ENCODE results near the gene ARL8B.
"Not testable (repeated sequence)": the region's sequence is repeated elsewhere in the genome, so short reads cannot be mapped to it uniquely, and the experiment has no call there.

Gene ARL8B

GRCh38 chr3:5090197-5090596, 31.9 kb upstream of the ARL8B start:
- peaks cover 4% of the 10 kb centered on the region; the same call in 1 of the 2 replicates for H3K27me3 ChIP-seq (ENCODE audit: insufficient read depth, low read length)

GRCh38 chr3:5092018-5092417, 30.1 kb upstream of the ARL8B start:
- Histone ChIP-seq H3K27me3 (ENCODE audit: insufficient read depth, low read length) (peaks cover 4% of the 10 kb centered on the region; the same call in 1 of the 2 replicates), H3K36me3 (ENCODE audit: insufficient read depth, low read length) (no peaks in the 10 kb centered on the region), H3K4me3 (ENCODE audit: low read depth, low read length) (no peak overlapping the region), H3K27ac (ENCODE audit: low read depth, low read length) (no peak overlapping the region), H3K4me1 (ENCODE audit: control insufficient read depth, insufficient read depth, low read length, unreplicated experiment) (no peaks in the 10 kb centered on the region), H3K79me2 (ENCODE audit: control insufficient read depth, insufficient read depth, low read length, unreplicated experiment) (no peaks in the 10 kb centered on the region), H2AFZ (ENCODE audit: low read length, unreplicated experiment) (no peak overlapping the region)

More at GRCh38 chr3:5090197-5090596, 31.9 kb upstream of the ARL8B start:
- Histone ChIP-seq H3K79me2 (ENCODE audit: control insufficient read depth, insufficient read depth, low read length, unreplicated experiment) (no peaks in the 10 kb centered on the region), H3K36me3 (ENCODE audit: insufficient read depth, low read length) (no peaks in the 10 kb centered on the region), H3K4me1 (ENCODE audit: control insufficient read depth, insufficient read depth, low read length, unreplicated experiment) (no peaks in the 10 kb centered on the region), H2AFZ (ENCODE audit: low read length, unreplicated experiment) (no peak overlapping the region), H3K4me3 (ENCODE audit: low read depth, low read length) (no peak overlapping the region), H3K27ac (ENCODE audit: low read depth, low read length) (no peak overlapping the region)

GRCh38 chr3:5093731-5094130, 28.4 kb upstream of the ARL8B start:
- no peak overlapping the region for H3K27ac ChIP-seq (ENCODE audit: low read depth, low read length)
- H3K27me3 ChIP-seq (ENCODE audit: insufficient read depth, low read length): peaks cover 4% of the 10 kb centered on the region; the same call in 1 of the 2 replicates
- no peaks in the 10 kb centered on the region for H3K79me2 ChIP-seq (ENCODE audit: control insufficient read depth, insufficient read depth, low read length, unreplicated experiment)
- no peaks in the 10 kb centered on the region for H3K4me1 ChIP-seq (ENCODE audit: control insufficient read depth, insufficient read depth, low read length, unreplicated experiment)
- no peaks in the 10 kb centered on the region for H3K36me3 ChIP-seq (ENCODE audit: insufficient read depth, low read length)
- H2AFZ ChIP-seq (ENCODE audit: low read length, unreplicated experiment): no peak overlapping the region
- no peak overlapping the region for H3K4me3 ChIP-seq (ENCODE audit: low read depth, low read length)

- H2AFZ ChIP-seq (ENCODE audit: low read length, unreplicated experiment): peak overlapping the region; percentile 16
Measured at GRCh38 chr3:5095886-5096285, 26.2 kb upstream of the ARL8B start.

GRCh38 chr3:5096336-5097008, 25.6 kb upstream of the ARL8B start:
- Histone ChIP-seq H3K4me3 (ENCODE audit: low read depth, low read length) (no peak overlapping the region), H3K27ac (ENCODE audit: low read depth, low read length) (no peak overlapping the region), H3K27me3 (ENCODE audit: insufficient read depth, low read length) (no peaks in the 10 kb centered on the region; the same call in 1 of the 2 replicates), H3K36me3 (ENCODE audit: insufficient read depth, low read length) (no peaks in the 10 kb centered on the region), H3K4me1 (ENCODE audit: control insufficient read depth, insufficient read depth, low read length, unreplicated experiment) (no peaks in the 10 kb centered on the region), H3K79me2 (ENCODE audit: control insufficient read depth, insufficient read depth, low read length, unreplicated experiment) (no peaks in the 10 kb centered on the region), H2AFZ (ENCODE audit: low read length, unreplicated experiment) (no peak overlapping the region)

More at GRCh38 chr3:5095886-5096285, 26.2 kb upstream of the ARL8B start:
- Histone ChIP-seq H3K36me3 (ENCODE audit: insufficient read depth, low read length) (no peaks in the 10 kb centered on the region), H3K4me1 (ENCODE audit: control insufficient read depth, insufficient read depth, low read length, unreplicated experiment) (no peaks in the 10 kb centered on the region), H3K27me3 (ENCODE audit: insufficient read depth, low read length) (no peaks in the 10 kb centered on the region; the same call in 1 of the 2 replicates), H3K79me2 (ENCODE audit: control insufficient read depth, insufficient read depth, low read length, unreplicated experiment) (no peaks in the 10 kb centered on the region), H3K27ac (ENCODE audit: low read depth, low read length) (no peak overlapping the region), H3K4me3 (ENCODE audit: low read depth, low read length) (peak overlapping the region; percentile 64)

GRCh38 chr3:5098346-5098745, 23.7 kb upstream of the ARL8B start:
- Histone ChIP-seq H3K79me2 (ENCODE audit: control insufficient read depth, insufficient read depth, low read length, unreplicated experiment) (no peaks in the 10 kb centered on the region), H3K4me1 (ENCODE audit: control insufficient read depth, insufficient read depth, low read length, unreplicated experiment) (no peaks in the 10 kb centered on the region), H2AFZ (ENCODE audit: low read length, unreplicated experiment) (no peak overlapping the region), H3K4me3 (ENCODE audit: low read depth, low read length) (no peak overlapping the region), H3K27ac (ENCODE audit: low read depth, low read length) (no peak overlapping the region), H3K36me3 (ENCODE audit: insufficient read depth, low read length) (no peaks in the 10 kb centered on the region), H3K27me3 (ENCODE audit: insufficient read depth, low read length) (no peaks in the 10 kb centered on the region)

- Histone ChIP-seq H3K36me3 (ENCODE audit: insufficient read depth, low read length) (no peaks in the 10 kb centered on the region), H3K27ac (ENCODE audit: low read depth, low read length) (no peak overlapping the region), H3K4me1 (ENCODE audit: control insufficient read depth, insufficient read depth, low read length, unreplicated experiment) (no peaks in the 10 kb centered on the region), H3K4me3 (ENCODE audit: low read depth, low read length) (no peak overlapping the region), H3K79me2 (ENCODE audit: control insufficient read depth, insufficient read depth, low read length, unreplicated experiment) (no peaks in the 10 kb centered on the region), H2AFZ (ENCODE audit: low read length, unreplicated experiment) (no peak overlapping the region), H3K27me3 (ENCODE audit: insufficient read depth, low read length) (0 out of 2 replicates have a peak, but pooled peaks cover 4% of the 10 kb centered on the region)
Measured at GRCh38 chr3:5102532-5102931, 19.6 kb upstream of the ARL8B start.

- Histone ChIP-seq H3K36me3 (ENCODE audit: insufficient read depth, low read length) (no peaks in the 10 kb centered on the region), H3K27ac (ENCODE audit: low read depth, low read length) (no peak overlapping the region), H3K4me3 (ENCODE audit: low read depth, low read length) (no peak overlapping the region), H2AFZ (ENCODE audit: low read length, unreplicated experiment) (no peak overlapping the region), H3K4me1 (ENCODE audit: control insufficient read depth, insufficient read depth, low read length, unreplicated experiment) (no peaks in the 10 kb centered on the region), H3K79me2 (ENCODE audit: control insufficient read depth, insufficient read depth, low read length, unreplicated experiment) (no peaks in the 10 kb centered on the region), H3K27me3 (ENCODE audit: insufficient read depth, low read length) (0 out of 2 replicates have a peak, but pooled peaks cover 4% of the 10 kb centered on the region)
Measured at GRCh38 chr3:5103743-5104142, 18.3 kb upstream of the ARL8B start.

GRCh38 chr3:5105050-5105449, 17.0 kb upstream of the ARL8B start:
- Histone ChIP-seq H3K36me3 (ENCODE audit: insufficient read depth, low read length) (no peaks in the 10 kb centered on the region), H3K4me1 (ENCODE audit: control insufficient read depth, insufficient read depth, low read length, unreplicated experiment) (no peaks in the 10 kb centered on the region), H3K4me3 (ENCODE audit: low read depth, low read length) (no peak overlapping the region), H3K27me3 (ENCODE audit: insufficient read depth, low read length) (0 out of 2 replicates have a peak, but pooled peaks cover 4% of the 10 kb centered on the region), H2AFZ (ENCODE audit: low read length, unreplicated experiment) (no peak overlapping the region), H3K27ac (ENCODE audit: low read depth, low read length) (no peak overlapping the region), H3K79me2 (ENCODE audit: control insufficient read depth, insufficient read depth, low read length, unreplicated experiment) (no peaks in the 10 kb centered on the region)

GRCh38 chr3:5106371-5106770, 15.7 kb upstream of the ARL8B start:
- H3K27me3 ChIP-seq (ENCODE audit: insufficient read depth, low read length); H2AFZ ChIP-seq (ENCODE audit: low read length, unreplicated experiment); H3K36me3 ChIP-seq (ENCODE audit: insufficient read depth, low read length); H3K4me1 ChIP-seq (ENCODE audit: control insufficient read depth, insufficient read depth, low read length, unreplicated experiment); H3K79me2 ChIP-seq (ENCODE audit: control insufficient read depth, insufficient read depth, low read length, unreplicated experiment); H3K27ac ChIP-seq (ENCODE audit: low read depth, low read length); H3K4me3 ChIP-seq (ENCODE audit: low read depth, low read length): not testable (repeated sequence)

GRCh38 chr3:5106933-5107334, 15.2 kb upstream of the ARL8B start:
- H3K36me3 ChIP-seq (ENCODE audit: insufficient read depth, low read length); H3K79me2 ChIP-seq (ENCODE audit: control insufficient read depth, insufficient read depth, low read length, unreplicated experiment); H3K27me3 ChIP-seq (ENCODE audit: insufficient read depth, low read length); H3K4me3 ChIP-seq (ENCODE audit: low read depth, low read length); H3K4me1 ChIP-seq (ENCODE audit: control insufficient read depth, insufficient read depth, low read length, unreplicated experiment); H3K27ac ChIP-seq (ENCODE audit: low read depth, low read length); H2AFZ ChIP-seq (ENCODE audit: low read length, unreplicated experiment): not testable (repeated sequence)

All from ACC112 (cell line).